Stimulated activated CD4-positive, alpha-beta T cell treated with anti-CD3 and anti-CD28 coated beads, Interleukin-4, amount 100 ng/mL, for 4 hours (primary cell): ENCODE measurements around the gene ZCCHC24.

Source experiments
- DNase-seq, 2 experiments: peaks; one replicate each; pipeline ENCODE4 v3.0.0-alpha.2; 2020

Gene ZCCHC24

DNA sequence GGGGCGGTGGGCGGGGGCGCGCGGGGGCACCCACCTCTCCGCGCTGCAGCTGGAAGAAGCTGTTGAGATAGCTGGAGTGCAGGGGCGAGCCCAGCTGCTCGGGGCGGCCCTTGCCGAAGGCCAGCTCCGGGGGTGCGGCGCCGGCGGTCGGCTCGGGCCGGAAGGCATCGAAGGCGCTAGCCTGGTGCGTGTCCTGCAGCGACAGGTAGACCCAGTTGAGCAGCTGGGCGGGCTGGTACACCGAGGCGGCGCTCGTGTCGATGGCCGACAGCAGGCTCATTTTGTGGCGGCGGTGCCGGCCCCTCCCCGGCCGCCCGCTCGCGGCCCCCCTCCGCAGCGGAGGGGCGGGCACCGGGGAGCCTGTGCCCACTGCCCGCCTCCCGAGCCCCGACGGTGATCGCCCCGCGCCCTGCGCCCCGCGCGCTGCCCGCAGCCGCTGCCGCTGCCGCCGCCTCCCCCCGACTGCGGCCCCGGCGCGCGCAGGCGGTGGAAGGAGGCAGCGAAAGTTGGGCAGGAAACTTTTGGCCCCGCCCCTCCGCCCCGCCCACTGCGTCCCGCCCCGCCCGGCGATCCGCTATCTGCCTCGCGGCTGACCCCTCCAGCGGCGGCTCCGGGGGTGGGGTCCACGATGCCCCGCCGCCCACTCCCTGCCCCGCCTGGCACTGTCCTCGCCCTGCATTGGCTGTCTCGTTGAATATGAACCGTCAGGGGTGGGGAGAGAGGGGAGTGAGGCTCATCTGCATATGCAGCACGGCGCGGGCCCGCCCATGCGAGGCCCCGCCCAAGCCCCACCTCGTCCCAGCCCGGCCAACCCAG lies at the start of gene ZCCHC24:
ZCCHC24 (minus strand) TSS at position 464 of the 816 bp plus-strand sequence; CDS start at position 280, 184 bp downstream.
- DNase-seq: peak; percentile 93

DNA sequence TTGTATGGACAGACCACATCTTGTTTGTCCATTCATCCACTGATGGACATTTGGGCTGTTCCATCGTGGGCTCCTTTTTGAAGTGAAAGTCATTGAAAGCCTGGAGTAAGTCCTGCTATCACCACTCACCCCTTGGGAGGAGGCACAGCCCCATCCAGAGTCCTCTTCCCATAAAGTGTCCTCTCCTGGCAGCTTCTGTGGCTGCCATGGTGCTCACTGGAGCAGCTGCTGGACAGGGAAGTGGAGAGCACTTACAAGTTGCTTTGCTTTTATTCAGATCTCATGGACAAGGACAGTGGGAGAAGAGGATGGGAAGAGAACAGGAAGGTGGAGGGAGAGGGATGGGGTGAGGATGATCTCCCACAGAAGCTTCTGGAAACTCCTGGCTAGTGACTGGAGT lies 48.4 kb upstream of the ZCCHC24 start:
- DNase-seq: no peak

DNA sequence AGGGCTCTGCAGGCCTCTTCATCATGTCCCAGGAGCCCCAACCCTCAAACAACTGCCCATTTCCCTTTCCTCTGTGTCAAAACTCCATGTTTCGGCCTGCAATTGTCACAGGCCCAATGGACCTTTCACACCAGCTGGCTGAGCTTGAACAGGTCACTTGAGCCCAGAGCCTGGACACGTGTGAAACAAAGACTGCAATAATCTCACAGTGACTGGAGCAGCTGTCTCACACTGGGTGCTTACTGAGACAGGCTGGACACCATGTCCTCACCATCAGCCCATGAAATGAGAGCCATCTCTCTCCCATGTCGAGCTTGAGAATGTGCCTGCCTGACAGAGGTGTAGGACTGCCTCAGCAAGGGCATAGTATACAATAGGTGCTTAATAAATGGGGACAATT lies 47.4 kb upstream of the ZCCHC24 start:
- no peak for DNase-seq

DNA sequence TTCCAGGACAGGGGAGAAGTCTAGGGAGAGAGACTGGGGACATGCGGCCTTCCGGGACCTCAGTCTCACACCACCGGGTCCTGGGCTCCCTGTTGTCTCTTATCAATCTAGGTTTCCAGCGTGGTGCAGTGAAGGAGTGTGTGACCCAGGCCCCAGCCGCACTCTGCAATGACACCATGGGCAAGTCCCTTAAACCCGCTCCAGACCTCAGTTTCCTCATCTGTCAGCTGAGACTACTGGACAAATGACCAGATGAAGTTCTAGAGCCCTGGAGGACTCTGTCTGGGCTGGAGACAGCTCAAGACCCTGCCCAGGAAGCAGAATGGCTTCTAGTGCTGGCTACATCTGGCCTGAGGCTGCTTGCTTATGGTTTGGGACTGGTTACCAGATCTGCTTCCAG lies 46.8 kb upstream of the ZCCHC24 start:
- DNase-seq: no peak

DNA sequence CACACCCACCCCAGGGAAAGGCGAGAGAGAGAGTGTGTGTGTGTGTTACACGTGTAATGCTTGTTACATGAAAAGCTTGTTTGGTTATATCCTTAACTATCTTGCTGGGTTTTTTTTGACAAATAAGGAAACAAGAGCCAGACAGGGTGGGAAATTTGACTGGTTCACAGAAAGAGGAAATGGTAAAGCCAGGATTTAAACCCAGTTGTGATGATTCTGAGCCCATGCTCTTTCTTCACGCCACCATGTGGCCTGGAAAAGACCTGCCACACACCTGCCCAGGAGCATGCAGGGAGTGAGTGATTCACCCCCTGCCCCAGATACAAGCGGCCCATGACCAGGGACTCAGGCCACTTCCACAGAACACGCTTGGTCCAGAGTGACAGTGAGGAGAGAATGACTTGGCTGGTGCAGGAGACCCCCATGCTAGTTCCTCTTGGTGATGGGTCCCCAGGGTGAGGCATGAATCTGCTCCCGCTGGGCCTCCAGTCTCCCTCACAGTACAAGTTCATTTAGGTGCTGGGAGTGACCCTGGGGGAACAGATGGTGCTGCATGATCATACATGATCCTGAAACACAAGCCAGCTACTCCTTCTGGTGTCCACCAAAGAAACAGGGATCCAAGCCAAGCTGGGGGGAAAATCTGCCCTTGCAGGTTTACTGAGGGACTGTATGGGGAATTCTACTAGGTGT lies 45.9 kb upstream of the ZCCHC24 start:
- DNase-seq: no peak

DNA sequence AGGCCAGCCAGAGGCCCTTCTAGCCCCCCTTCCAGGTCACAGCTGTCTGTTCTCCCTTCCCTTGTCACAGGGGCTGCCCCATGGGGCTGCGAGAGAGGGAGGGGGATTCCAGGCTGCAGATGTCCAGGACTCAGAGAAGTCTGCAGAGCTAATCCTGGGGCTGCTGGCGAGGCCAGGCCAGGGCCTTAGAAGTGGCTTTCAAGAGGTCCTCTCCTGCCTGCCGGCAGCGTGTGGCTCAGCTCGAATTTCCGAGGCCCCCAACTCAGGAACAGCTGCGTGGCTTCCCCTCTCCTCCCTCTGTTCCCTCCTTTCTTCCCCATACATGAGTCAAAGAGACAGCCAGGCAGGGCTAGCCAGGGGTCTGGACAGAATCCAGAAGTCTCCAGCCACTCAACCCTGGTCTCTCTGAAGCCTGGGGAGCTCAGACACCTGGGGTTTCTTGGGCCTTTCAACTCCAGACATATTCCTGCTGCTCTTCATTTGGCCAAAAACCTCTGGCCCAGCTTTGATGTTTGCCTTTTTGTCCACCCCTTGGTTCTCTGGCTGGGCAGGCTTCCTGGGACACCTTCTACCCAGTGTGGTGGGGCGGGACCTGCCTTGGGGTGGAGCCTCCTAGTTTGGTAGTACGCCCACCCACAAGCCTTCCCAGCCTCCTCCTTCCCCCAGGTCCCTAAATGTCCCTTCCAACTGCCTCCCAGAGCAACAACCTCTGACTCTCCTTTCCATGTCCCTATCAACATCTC lies 45.1 kb upstream of the ZCCHC24 start:
- DNase-seq: no peak

DNA sequence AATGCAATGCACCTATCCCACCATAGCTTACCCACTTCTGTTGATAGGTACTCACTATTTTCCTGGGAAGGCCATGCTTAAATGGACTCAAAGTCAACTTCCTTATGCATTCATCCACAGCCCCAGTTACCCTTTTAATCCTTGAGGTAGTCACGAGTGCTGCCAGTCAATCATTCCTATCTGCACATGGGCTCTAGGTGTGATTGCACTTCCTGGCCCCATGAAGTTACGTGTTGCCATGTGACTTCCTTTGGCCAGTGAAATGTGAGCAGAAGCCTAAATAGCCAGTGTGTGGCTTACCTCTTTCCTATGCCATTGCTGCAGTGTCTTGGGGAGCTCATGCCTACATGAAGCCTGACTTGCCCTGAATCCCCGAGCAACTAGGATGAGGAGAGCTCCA lies 43.4 kb upstream of the ZCCHC24 start:
- no peak for DNase-seq

DNA sequence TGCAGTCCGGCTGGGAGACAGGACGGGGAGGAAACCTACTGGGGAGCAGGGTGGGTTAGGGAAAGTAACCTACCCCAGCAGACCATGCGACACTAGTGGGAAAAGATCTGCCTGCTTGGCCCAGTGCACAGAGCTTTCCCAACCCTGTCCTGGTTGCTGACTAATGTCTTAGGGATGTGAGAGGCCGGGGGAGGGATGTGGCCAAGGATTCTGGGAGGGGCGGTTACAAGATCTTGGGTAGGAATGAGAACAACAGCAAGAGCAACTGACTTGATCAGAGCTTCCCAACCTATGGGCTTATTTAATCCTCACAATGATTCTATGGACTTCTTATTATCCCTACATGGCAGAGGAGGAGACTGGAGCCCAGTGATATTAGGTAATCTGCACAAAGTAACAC lies 42.9 kb upstream of the ZCCHC24 start:
- DNase-seq: no peak

DNA sequence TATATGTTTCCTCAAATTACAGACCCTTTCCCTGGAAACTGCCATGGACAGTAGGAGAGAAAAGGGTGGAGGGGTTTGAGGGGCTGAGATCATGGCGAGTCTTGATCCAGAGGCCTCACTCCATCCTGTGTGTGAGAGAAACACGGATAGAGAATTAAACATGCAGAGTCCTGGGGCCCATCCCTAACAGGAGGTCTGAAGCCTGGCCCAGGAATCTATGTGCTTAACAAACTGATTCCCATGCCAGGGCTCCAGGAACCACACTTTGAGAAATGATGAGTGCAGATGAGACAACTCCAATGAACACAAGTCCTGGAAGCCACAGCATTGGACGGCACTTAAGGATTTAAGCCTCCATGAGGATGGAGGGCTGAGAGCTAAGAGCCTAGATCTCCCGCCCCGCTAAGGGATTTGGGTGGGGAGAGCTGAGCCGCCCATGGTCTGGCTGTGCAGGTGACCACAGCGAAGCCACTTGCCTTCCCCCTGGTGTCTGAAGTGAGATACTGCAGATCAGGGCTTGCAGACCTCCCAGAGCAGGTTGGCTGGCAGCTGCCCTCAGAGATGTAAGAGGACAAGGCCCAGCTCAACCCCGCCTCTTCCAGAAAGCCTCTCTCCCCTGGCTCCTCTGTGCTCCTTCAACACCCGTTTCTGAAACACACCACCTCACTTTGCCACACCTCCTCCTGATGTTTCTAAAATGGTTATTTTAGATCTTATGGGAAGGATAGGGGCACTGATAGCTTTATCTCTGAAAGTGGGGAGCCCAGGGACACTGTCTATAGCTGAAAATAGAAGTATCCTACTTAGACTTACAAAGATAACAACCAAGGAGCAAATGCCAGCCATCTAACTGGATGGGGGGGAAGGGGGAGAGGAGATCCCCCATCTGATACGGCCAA lies 42.1 kb upstream of the ZCCHC24 start:
- peak in 1 of 2 experiments; percentile 8 for DNase-seq

DNA sequence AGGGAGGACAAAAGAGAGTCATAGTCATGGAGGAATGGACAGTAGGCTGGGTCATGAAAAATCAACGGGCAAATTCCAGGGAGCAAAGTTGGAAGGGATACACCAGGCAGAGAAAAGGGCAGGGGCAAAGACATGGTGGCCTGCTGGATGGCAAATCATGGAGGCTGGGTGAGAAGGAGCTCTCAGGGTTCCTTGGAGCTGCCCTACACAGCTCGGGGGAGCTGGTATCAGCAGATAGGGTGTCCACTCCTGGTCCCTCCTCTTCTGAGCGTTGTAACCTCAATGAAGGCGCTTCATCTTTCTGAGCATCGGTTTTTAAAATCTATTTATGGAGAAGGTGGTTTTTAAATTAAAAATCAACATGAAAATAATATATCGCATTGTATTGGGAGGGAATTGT lies 39.1 kb upstream of the ZCCHC24 start:
- DNase-seq: no peak

DNA sequence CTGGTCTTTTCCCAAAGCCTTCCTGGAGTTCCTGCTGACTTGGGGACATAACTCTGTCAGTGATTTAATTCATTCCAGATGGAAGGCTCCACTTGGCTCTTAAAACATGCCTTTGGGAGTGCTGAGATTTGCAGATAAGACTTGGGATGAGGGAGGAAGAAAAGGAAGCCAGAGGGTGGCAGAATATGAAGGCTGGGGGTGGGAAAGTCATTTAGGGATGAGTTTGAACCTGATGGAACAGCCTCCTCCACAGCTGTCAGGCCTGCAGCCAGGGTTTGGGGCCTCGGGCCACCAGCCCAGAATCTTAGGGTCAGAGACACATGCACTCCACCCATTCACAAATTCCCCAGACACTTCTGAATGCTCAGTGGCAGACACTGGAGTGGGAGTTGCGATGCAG lies 38.5 kb upstream of the ZCCHC24 start:
- DNase-seq: no peak

DNA sequence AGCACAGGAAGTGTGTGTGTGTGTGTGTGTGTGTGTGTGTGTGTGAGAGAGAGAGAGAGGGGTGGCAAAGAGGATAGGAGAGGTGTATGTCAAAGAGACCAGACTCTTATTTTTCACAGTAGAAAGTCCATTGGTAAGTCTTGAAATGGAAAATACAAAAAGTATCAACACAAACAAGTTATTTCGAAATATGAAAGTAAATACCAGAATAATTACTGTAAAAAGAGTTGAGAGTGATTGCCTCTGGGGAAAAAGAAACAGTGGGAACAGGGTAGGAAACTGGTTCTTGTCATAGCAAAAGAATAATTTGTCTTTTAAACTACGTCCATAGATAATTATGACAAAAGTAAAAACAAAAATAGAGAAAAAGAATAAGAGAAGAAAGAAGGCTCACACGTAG lies 37.9 kb upstream of the ZCCHC24 start:
- no peak for DNase-seq

DNA sequence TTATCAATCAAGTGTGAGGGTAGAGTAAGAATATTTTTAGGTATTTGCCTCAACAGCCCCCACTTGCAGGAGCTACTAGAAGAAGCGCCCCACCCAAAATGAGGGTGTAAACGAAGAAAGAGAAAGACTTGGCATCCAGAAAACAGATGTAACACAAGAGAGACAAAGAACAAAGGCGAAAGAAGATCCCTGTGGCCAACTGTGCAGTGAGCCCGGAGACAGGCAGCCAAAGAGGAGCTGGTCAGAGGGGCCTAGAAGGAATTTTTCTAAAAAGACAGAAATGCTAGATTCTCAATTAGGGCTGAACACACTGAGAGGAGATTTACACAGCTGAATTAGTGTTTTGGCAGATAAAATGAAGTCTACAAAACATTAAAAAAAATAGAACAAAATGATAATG lies 37.3 kb upstream of the ZCCHC24 start:
- DNase-seq: no peak

DNA sequence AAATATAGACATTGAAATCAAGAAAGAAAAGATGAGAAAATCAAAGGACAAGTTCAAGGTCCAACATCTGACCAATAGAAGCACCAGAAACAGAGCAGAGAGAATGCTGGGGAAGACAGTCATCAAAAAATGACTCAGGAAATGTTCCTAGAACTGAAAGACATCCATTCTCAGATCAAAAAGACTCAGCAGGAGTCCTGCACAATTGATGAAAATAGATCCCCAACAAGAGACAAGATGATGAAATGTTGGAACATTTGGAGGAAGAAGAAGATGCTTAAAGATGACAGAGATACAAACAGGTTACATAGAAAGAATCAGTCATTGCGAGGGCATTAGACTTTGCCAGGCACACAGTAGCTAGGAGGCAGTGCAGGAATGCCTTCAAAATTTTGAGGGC lies 36.9 kb upstream of the ZCCHC24 start:
- DNase-seq: no peak

DNA sequence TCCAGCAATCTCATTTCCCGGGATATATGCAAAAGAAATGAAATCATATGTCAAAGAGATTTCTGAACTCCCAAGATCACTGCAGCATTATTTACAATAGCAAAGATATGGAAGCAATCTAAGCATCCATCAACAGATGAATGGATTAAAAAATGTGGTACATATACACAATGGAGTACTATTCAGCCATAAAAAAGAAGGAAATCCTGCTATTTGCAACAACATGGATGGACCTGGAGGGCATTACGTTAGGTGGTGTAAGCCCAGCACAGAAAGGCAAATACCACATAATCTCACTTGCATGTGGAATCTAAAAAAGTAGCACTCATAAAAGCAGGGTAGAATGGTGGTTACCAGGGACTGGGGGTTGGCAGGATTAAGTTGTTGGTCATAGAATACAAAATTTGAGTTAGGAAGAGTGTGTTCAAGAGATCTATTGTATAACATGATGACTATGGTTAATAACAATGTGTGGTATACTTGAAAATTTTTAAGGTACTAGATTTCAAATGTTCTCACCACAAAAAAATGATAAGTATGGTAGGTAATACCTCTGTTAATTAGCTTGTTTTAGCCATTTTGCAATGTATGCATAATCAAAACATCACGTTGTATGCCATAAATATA lies 34.0 kb upstream of the ZCCHC24 start:
- no peak for DNase-seq

DNA sequence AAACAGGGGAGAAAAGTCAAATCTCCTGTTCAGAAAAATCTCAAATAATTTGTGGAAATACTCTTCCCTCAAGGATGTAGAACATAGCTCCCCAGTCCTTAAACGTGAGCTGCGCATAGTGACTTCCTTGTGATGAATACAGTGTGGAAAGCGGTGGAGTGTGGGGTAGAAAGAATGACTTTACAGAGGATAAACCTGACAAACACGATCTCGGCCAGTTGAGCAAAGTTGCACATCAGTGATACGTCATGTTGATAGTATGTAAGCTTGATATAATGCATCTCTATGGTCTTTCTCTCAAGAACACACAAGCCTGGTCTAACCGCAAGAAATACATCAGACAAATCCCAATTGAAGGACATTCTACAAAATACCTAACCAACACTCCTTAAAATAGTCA lies 32.0 kb upstream of the ZCCHC24 start:
- DNase-seq: no peak

DNA sequence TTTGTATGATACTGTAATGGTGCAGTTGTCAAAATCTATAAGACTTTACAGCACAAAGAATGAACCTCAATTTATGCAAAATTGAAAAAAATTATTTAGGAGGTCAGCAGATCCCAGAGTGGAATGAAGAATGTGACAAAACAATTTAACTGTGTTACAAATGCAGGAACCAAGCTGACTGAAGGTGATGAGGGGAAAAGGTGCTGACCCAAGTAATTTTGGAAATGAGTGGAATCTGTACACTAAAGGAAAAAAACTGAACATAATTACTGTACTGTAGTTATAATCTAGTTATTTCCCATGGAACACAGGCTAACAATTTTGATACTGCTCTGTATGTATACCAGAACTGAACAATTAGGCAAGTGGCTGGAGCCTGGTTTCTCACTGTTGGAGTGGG lies 31.2 kb upstream of the ZCCHC24 start:
- DNase-seq: no peak

DNA sequence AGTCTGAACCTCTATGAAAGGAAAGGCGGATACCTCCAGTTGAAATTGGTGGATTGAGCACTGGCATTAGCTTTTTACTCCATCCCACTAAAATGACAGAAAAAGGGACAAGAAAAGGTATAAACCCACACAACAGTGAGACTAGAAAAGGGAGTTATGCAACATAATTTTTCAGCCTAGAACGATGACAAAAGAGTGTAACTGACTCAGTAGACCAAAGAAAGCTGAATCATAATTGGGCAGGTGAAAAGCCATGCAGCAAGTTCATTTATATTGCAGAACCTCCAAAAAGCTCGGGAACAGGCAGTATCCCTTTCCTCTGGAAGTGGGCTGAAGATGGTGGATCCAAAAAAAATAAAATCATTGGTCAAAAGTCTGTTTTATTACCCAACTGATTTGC lies 30.5 kb upstream of the ZCCHC24 start:
- DNase-seq: no peak

DNA sequence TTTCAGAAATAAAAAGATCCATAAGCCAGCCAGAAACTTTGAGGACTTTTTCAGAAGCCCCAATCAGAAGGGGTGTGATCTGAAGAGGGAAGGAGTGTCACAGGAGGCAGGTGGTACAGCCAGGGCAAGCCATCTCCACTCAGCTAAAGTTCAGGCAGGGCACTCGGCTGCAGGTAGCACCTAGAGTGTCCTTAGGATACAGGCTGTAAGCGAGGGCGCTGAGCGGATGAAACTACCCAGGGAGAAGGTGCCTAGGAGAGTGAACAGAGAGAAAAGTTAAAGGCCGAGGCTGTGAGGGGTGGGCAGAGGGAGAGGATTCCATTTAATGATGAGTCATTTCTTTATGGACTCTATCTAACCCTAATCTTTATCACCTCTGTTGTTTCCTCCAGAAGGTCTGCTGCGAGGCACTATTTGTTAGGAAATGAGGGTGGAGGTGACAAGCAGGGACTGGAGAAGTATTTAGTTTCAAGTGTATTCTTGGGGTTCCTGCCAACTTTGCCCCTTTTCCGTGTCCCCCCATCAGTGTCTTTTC lies 29.8 kb upstream of the ZCCHC24 start:
- DNase-seq: no peak

DNA sequence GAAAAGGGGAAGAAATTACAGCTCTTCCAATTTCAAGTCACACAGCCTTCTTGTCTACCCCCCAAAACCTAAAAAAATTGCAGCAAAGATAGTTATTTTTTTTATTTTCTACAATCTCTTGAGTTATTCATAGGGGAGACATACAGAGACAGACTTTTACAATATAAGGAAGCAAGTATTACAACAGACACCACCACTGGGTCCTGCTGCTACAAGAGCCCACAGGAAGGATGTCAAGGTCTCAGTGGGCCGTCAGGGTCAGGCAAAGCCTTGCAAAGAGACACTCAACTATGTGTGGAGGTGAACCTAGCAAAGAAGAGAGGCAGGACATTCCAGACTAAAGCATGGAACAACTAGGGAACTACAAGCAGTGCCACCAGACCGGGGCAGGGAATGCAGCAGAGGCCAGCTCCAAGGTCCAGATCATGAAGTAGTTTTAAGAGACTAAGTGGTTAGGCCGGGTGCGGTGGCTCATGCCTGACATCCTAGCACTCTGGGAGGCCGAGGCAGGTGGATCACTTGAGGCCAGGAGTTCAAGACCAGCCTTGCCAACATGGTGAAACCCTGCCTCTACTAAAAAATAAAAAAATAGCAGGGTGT lies 28.2 kb upstream of the ZCCHC24 start:
- no peak for DNase-seq

DNA sequence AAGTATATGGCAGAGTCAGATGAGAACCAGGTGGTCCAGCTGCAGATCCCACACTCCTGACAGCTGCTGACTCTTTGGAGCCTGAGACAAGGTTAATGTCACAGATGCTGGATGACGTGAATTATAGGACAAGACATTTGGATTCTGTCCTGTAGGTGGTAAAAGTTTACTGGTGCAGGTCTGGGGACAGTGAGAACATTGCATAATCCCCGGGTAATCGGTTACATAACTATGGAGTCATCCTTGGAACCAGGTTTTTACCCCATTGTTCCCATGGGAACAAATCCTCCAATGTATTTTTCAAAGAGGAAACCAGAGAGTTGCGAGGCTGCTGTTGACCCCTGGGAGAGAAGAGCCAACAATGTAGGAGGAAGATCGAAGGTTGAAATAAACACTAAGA lies 27.5 kb upstream of the ZCCHC24 start:
- no peak for DNase-seq

DNA sequence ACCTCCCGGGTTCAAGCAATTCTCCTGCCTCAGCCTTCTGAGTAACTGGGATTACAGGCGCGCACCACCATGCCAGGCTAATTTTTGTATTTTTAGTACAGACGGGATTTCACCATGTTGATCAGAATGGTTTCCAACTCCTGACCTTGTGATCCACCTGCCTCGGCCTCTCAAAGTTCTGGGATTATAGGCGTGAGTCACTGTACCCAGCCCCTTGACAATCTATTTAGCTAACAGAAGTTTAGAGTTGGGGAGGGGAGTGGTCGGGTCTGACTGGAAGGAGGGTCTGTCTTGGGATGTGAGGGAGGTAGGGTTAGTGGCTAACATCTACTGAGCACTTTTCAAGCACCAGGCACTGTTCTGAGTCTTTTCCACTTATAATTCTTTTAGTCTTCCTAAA lies 27.0 kb upstream of the ZCCHC24 start:
- no peak for DNase-seq
